SIG-M5 treated with dmso at 0.1 percent for 504 hours (cell line): ENCODE data around the gene FSCN2.
A peak's percentile ranks its signal among the peaks of the same experiment; 100 is the strongest.

Source experiments
- DNase-seq: peaks from one replicate; lab custom pipeline; 2025; ENCODE audit not compliant: unreplicated experiment; lab: John Stamatoyannopoulos, UW

The FSCN2 gene

GRCh38 chr17:81489998-81490992 is 37.9 kb upstream of the FSCN2 start:
- DNase-seq = no peak

GRCh38 chr17:81491181-81491581 is 37.0 kb upstream of the FSCN2 start:
- no peak for DNase-seq

- no peak for DNase-seq
Measured at GRCh38 chr17:81491761-81492160, 36.4 kb upstream of the FSCN2 start.

GRCh38 chr17:81492202-81492601 is 36.0 kb upstream of the FSCN2 start:
- no peak for DNase-seq

GRCh38 chr17:81492706-81493105 is 35.5 kb upstream of the FSCN2 start:
- no peak for DNase-seq

GRCh38 chr17:81493198-81494038 is 34.8 kb upstream of the FSCN2 start:
- DNase-seq = no peak

GRCh38 chr17:81494626-81495377 is 33.4 kb upstream of the FSCN2 start:
- peak; percentile 44 for DNase-seq

GRCh38 chr17:81498953-81499600 is 29.1 kb upstream of the FSCN2 start:
- no peak for DNase-seq

GRCh38 chr17:81499601-81499970 is 28.6 kb upstream of the FSCN2 start:
- DNase-seq = no peak

- DNase-seq = no peak
Measured at GRCh38 chr17:81500047-81500446, 28.1 kb upstream of the FSCN2 start.

- DNase-seq = no peak
Measured at GRCh38 chr17:81502471-81503017, 25.6 kb upstream of the FSCN2 start.

- no peak for DNase-seq
Measured at GRCh38 chr17:81503619-81504018, 24.6 kb upstream of the FSCN2 start.

- no peak for DNase-seq
Measured at GRCh38 chr17:81508639-81509206, 19.5 kb upstream of the FSCN2 start.

- peak; percentile 67 for DNase-seq
Measured at GRCh38 chr17:81509207-81509971, 18.8 kb upstream of the FSCN2 start.

- DNase-seq = no peak
Measured at GRCh38 chr17:81509972-81510784, 18.0 kb upstream of the FSCN2 start.

GRCh38 chr17:81510785-81511553 is 17.2 kb upstream of the FSCN2 start:
- DNase-seq = no peak

- no peak for DNase-seq
Measured at GRCh38 chr17:81511554-81511803, 16.7 kb upstream of the FSCN2 start.
